Naive thymus-derived CD8-positive, alpha-beta T cell (primary cell): Measurements from ENCODE around the gene LHX3. TPM values are rescaled to one million over a fixed set of nuclear protein-coding genes. Genes with fewer than 3 reads are reported as not detected.

Source experiments
- ATAC-seq, 2 donors: fragments of 150-1000 bp; cut with Tn5 transposase in 1 of 2; sonication (Bioruptor Pico), chemical (Tn5 transposase) in 1 of 2; 1 replicate in 1 of 2; 2 replicates in 1 of 2; pipeline ENCODE4 v1.10.0; 2021; ENCODE audit warnings: mild to moderate bottlenecking in 2 of 2, moderate library complexity in 2 of 2
- POLR2A ChIA-PET: fragments of 350-600 bp; sonication (Branson Sonifier 250); formaldehyde crosslinking; loops from one replicate; lab custom pipeline; 2021; ENCODE audit warnings: antibody characterized with exemption; lab: Charles Lee
- DNase-seq, 10 donors: peaks; one replicate each; pipeline versions ENCODE4 v3.0.0 to v3.0.0-alpha.2; 2020 to 2022
- H3K27ac Mint-ChIP-seq, 10 donors: one replicate each; pipeline ENCODE4 v1.8.0; 2020 to 2022; ENCODE audit warnings: mild to moderate bottlenecking in 10 of 10, mixed read lengths in 10 of 10, moderate library complexity in 4 of 10, inconsistent platforms in 1 of 10
- H3K27me3 Mint-ChIP-seq, 5 donors: one replicate each; pipeline ENCODE4 v1.8.0; 2021 to 2022; ENCODE audit warnings: mixed read lengths in 5 of 5
- H3K36me3 Mint-ChIP-seq, 3 donors: one replicate each; pipeline ENCODE4 v1.8.0; 2020 to 2022; ENCODE audit warnings: mixed read lengths in 3 of 3, mild to moderate bottlenecking in 2 of 3, inconsistent platforms in 1 of 3
- H3K4me1 Mint-ChIP-seq, 4 donors: one replicate each; pipeline ENCODE4 v1.8.0; 2021 to 2022; ENCODE audit warnings: mixed read lengths in 4 of 4
- H3K4me3 Mint-ChIP-seq, 10 donors: one replicate each; pipeline ENCODE4 v1.8.0; 2020 to 2022; ENCODE audit warnings: mild to moderate bottlenecking in 10 of 10, mixed read lengths in 10 of 10, moderate library complexity in 6 of 10, inconsistent platforms in 1 of 10
- H3K9me3 Mint-ChIP-seq, 9 donors: one replicate each; pipeline ENCODE4 v1.8.0; 2020 to 2022; ENCODE audit warnings: mixed read lengths in 9 of 9, mild to moderate bottlenecking in 3 of 9, inconsistent platforms in 1 of 9, moderate library complexity in 1 of 9
- polyA plus RNA-seq, 3 donors: library from polyadenylated mRNA; unstranded; fragments of 300-500 nt; fragmentation: Illumina TruSeq; gene quantifications; one replicate each; pipeline ENCODE4 v1.2.3, GENCODE V29; 2021
- total RNA-seq, 8 experiments: library from RNA in 2 of 8; stranded (reverse) in 2 of 8; gene quantifications; one replicate each; pipeline ENCODE4 v1.2.3 and lab custom pipeline; 2021 to 2026

LHX3 gene
- not detected for total RNA-seq
- polyA plus RNA-seq, result not detected
- 0 to 1.1 (median 0.43) reads per million in 6 experiments for total RNA-seq (lab: John Stamatoyannopoulos, UW)

GRCh38 chr9:136204838-136205706, at the start of gene LHX3:
LHX3 (minus strand) TSS chr9:136205128; CDS start chr9:136205012, 116 bp downstream.
- Mint-ChIP-seq H3K4me3 (no peak within 1 kb of the TSS), H3K27ac (peak within 1 kb of the TSS in 1 of 10 donors; percentile 44), H3K4me1 (peaks cover 0 to 2% (median under 1%) of the 10 kb centered on the region in 4 donors), H3K27me3 (peaks cover 3 to 42% (median 13%) of the 10 kb centered on the region in 5 donors), H3K36me3 (peaks cover 0 to 30% (median 14%) of the 10 kb centered on the region in 3 donors), H3K9me3 (no peaks in the 10 kb centered on the region)
- DNase-seq (peak in 7 of 10 donors; percentile 16 to 59 (median 29)), ATAC-seq (peak; percentile 47 to 75)
- POLR2A ChIA-PET, result no interaction called here

- no peak overlapping the region for H3K27ac Mint-ChIP-seq
- DNase-seq, result no peak
These were observed 48.6 kb upstream of the LHX3 start for GRCh38 chr9:136253246-136254130.

GRCh38 chr9:136252846-136253245, 47.9 kb upstream of the LHX3 start:
- H3K27ac Mint-ChIP-seq, result no peak overlapping the region
- no peaks in the 10 kb centered on the region for H3K4me1 Mint-ChIP-seq
- DNase-seq (no peak), ATAC-seq (no peak)
- POLR2A ChIA-PET, result interaction anchor here (0.7 kb wide), 1 partner anchor 14 kb away, joined by 3 read pairs; no protein-coding TSS in a partner anchor
- no peak overlapping the region for H3K4me3 Mint-ChIP-seq
- H3K9me3 Mint-ChIP-seq, result no peaks in the 10 kb centered on the region
- no peaks in the 10 kb centered on the region for H3K27me3 Mint-ChIP-seq
- no peaks in the 10 kb centered on the region for H3K36me3 Mint-ChIP-seq

More at GRCh38 chr9:136253246-136254130, 48.6 kb upstream of the LHX3 start:
- Mint-ChIP-seq H3K27me3 (no peaks in the 10 kb centered on the region), H3K4me1 (no peaks in the 10 kb centered on the region), H3K4me3 (no peak overlapping the region), H3K9me3 (no peaks in the 10 kb centered on the region), H3K36me3 (no peaks in the 10 kb centered on the region)
- POLR2A ChIA-PET, result interaction anchor here (0.7 kb wide), 1 partner anchor 14 kb away, joined by 3 read pairs; no protein-coding TSS in a partner anchor
- ATAC-seq, result no peak

- H3K27ac Mint-ChIP-seq, result no peak overlapping the region
- no peaks in the 10 kb centered on the region for H3K36me3 Mint-ChIP-seq
- H3K4me3 Mint-ChIP-seq, result no peak overlapping the region
- no peaks in the 10 kb centered on the region for H3K27me3 Mint-ChIP-seq
- no peaks in the 10 kb centered on the region for H3K9me3 Mint-ChIP-seq
- ATAC-seq (no peak), DNase-seq (no peak)
- H3K4me1 Mint-ChIP-seq, result no peaks in the 10 kb centered on the region
- POLR2A ChIA-PET, result no interaction called here
These were observed 47.4 kb upstream of the LHX3 start for GRCh38 chr9:136252281-136252680.

- no peak overlapping the region for H3K4me3 Mint-ChIP-seq
- H3K4me1 Mint-ChIP-seq, result peaks cover 0 to under 1% (median 0%) of the 10 kb centered on the region in 4 donors
- POLR2A ChIA-PET, result no interaction called here
- no peak overlapping the region for H3K27ac Mint-ChIP-seq
- no peaks in the 10 kb centered on the region for H3K36me3 Mint-ChIP-seq
- H3K27me3 Mint-ChIP-seq, result no peaks in the 10 kb centered on the region
- no peaks in the 10 kb centered on the region for H3K9me3 Mint-ChIP-seq
- ATAC-seq (no peak), DNase-seq (no peak)
These were observed 46.6 kb upstream of the LHX3 start for GRCh38 chr9:136251264-136252115.

- Mint-ChIP-seq H3K27ac (no peak overlapping the region), H3K9me3 (no peaks in the 10 kb centered on the region), H3K4me3 (no peak overlapping the region), H3K36me3 (no peaks in the 10 kb centered on the region), H3K27me3 (no peaks in the 10 kb centered on the region), H3K4me1 (peaks cover 0 to 7% (median 4%) of the 10 kb centered on the region in 4 donors)
- ATAC-seq (no peak), DNase-seq (no peak)
- POLR2A ChIA-PET, result no interaction called here
These were observed 45.7 kb upstream of the LHX3 start for GRCh38 chr9:136250676-136251075.

GRCh38 chr9:136249877-136250559, 45.1 kb upstream of the LHX3 start:
- ATAC-seq (no peak), DNase-seq (no peak)
- Mint-ChIP-seq H3K9me3 (no peaks in the 10 kb centered on the region), H3K4me3 (no peak overlapping the region), H3K27ac (peak overlapping the region in 1 of 10 donors; percentile 37), H3K36me3 (no peaks in the 10 kb centered on the region), H3K4me1 (peaks cover under 1 to 9% (median 6%) of the 10 kb centered on the region in 4 donors), H3K27me3 (no peaks in the 10 kb centered on the region)
- POLR2A ChIA-PET, result interaction anchor here (0.5 kb wide), 1 partner anchor 146 kb away, joined by 4 read pairs; no protein-coding TSS in a partner anchor

- Mint-ChIP-seq H3K27ac (peak overlapping the region in 1 of 10 donors; percentile 37), H3K27me3 (no peaks in the 10 kb centered on the region), H3K4me1 (peaks cover 8 to 17% (median 14%) of the 10 kb centered on the region in 4 donors), H3K36me3 (no peaks in the 10 kb centered on the region), H3K4me3 (no peak overlapping the region), H3K9me3 (no peaks in the 10 kb centered on the region)
- no peak for ATAC-seq
- peak in 1 of 10 donors; percentile 58 for DNase-seq
- POLR2A ChIA-PET, result no interaction called here
These were observed 44.3 kb upstream of the LHX3 start for GRCh38 chr9:136248951-136249876.

GRCh38 chr9:136247947-136248637, 43.2 kb upstream of the LHX3 start:
- Mint-ChIP-seq H3K9me3 (no peaks in the 10 kb centered on the region), H3K27ac (no peak overlapping the region), H3K4me1 (peaks cover 16 to 28% (median 25%) of the 10 kb centered on the region in 4 donors), H3K27me3 (no peaks in the 10 kb centered on the region), H3K36me3 (no peaks in the 10 kb centered on the region), H3K4me3 (no peak overlapping the region)
- ATAC-seq, result no peak
- POLR2A ChIA-PET, result interaction anchor here (3.7 kb wide), 1 partner anchor 19 kb away, joined by 11 read pairs; no protein-coding TSS in a partner anchor
- DNase-seq, result no peak

- DNase-seq (no peak), ATAC-seq (no peak)
- Mint-ChIP-seq H3K27ac (peak overlapping the region in 3 of 10 donors; percentile 9 to 46 (median 29)), H3K4me1 (peaks cover 21 to 34% (median 30%) of the 10 kb centered on the region in 4 donors), H3K36me3 (no peaks in the 10 kb centered on the region), H3K27me3 (no peaks in the 10 kb centered on the region), H3K9me3 (no peaks in the 10 kb centered on the region), H3K4me3 (peak overlapping the region in 1 of 10 donors; percentile 29)
- POLR2A ChIA-PET, result interaction anchor here (3.7 kb wide), 1 partner anchor 20 kb away, joined by 11 read pairs; no protein-coding TSS in a partner anchor
These were observed 42.6 kb upstream of the LHX3 start for GRCh38 chr9:136247551-136247916.
